HG03139 (cell line): ENCODE results near the gene DYSF.

Source experiments
- ATAC-seq: cut with Tn5 transposase; IDR thresholded peaks from one replicate; pipeline ENCODE4 v1.9.1; 2021; ENCODE audit not compliant: unreplicated experiment

The DYSF gene

DNA sequence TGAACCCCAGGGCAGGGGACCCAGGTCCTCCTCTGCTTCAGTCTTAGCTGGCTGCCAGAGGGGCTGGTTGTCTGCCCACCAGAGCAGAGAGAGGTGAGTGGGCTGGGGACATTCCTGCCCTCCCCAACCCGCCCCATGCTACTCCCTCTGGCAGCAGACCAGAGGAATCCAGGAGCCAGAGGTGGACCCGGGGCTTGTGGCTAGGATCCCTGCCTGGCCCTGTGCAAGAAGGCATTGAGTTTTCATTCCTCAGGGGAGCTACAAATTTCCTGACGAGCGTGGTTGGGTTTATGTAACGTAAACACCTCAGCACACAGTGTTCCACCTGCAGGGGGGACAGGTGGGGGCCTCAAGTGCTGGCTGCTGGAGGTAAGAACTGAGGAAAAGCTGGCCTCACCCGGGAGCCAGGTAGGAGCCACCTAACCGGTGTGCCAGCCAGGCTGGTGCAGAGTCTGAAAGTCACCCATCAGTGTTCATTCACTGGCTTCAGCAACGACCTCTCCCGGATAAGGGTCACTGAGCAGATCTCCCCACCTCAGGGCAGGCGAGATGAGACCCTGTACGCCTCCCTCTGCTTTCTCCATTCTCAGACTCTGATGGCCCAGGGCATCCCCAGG, 246.8 kb downstream of the DYSF start:
- ATAC-seq: no peak

DNA sequence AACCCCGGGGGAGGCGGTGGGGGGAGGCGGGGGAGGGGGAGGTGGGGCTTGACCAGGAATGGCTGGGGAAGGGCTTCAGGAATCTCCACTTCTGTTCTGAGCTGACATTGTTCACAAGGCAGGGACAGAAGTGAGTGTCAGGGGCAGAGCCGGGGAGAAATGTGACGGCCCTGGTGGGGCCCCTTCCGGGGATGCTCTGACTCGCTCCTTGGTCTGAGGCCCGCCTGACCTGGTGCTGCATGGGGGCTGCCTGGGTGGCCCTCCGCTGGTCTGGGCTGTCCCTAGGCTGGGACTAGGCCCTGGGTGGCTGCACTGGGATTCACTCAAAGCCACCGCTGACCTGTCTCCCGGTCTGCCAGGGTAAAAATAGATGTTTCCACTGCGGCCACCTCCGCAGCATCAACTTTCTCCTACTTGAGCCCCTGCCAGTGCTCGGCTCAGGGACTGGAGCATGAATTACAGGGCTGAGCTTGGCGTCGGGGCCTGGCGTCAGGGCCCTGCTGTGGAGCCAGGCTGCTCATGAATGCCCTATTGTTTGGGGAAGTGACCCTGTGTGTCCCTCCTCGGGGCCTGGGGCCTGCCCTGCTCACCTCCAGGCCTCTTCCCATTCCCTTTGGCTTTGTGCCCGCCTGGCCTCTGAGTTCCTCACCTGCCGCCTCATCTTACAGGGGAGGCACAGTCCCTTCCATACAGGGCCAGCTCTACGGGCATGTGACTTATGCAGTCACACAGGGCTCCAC, 247.5 kb downstream of the DYSF start:
- ATAC-seq: no peak

- ATAC-seq: no peak
Observed at GRCh38 chr2:71702071-71702970, 249.0 kb downstream of the DYSF start.

DNA sequence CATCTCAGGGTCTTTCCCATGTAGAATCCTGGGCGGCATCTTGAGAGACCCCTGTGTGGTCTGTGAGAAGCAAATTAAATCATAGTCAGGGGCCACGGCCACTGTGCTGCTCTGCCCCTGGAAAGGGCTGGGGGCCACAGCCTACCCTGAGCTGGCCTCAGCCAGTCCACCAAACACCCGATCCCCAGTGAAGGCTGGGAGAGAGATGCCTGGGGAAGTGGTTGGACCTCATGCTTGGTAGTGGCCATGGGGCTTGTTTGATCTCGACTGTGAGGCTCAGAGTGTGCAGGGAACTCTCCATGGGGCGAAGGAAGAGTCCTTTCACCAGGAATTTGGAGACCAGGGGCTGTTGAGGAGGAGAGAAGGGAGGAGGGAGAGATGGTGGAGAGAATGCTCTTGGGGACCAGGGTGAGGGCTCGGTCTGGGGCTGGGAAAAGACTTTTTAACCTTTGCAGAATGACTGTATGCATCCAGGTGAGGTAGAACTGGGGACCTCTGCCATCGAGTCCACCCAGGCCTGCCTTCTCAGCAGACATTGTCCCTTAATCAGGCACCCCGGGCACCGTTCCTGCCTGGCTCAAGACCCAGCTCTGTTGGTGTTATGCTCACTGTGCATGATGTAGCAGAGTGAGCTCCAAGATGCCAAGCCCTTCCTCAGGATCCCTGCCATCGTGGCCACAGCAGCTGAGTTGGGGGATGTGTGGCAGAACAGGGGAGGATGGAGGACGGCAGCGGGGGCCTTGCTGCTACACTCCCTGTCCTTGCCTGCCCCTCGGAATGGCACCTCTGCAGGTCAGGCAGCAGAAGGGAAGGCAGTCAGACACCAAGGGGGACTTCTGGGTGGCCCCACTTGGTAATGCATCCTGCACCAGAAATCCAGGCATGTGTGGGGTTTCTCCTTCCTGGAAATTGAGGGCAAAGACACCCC, 249.9 kb downstream of the DYSF start:
- ATAC-seq: no peak

DNA sequence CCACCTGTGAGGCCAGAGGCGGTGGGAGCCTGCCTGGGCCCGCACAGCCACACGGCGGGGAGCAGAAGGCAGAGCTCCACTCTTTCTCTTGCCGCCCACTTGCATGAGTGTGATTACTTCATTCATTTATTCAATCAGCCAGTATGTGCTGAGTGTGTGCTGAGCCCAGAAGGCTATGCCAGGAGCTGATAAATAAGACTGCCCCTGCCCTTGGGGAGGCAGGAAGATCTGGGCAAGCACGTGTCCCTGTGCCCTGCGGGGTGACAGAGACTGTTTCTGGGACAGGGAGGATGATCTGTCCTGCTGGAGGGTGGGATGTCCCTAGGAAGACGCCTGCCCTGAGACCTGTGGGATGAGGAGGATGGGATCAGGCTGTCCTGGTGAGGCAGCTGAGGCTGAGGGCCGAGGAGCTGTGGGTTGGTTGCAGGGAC, 250.8 kb downstream of the DYSF start:
- ATAC-seq: no peak

GRCh38 chr2:71704688-71705087, 251.3 kb downstream of the DYSF start:
- no peak for ATAC-seq

DNA sequence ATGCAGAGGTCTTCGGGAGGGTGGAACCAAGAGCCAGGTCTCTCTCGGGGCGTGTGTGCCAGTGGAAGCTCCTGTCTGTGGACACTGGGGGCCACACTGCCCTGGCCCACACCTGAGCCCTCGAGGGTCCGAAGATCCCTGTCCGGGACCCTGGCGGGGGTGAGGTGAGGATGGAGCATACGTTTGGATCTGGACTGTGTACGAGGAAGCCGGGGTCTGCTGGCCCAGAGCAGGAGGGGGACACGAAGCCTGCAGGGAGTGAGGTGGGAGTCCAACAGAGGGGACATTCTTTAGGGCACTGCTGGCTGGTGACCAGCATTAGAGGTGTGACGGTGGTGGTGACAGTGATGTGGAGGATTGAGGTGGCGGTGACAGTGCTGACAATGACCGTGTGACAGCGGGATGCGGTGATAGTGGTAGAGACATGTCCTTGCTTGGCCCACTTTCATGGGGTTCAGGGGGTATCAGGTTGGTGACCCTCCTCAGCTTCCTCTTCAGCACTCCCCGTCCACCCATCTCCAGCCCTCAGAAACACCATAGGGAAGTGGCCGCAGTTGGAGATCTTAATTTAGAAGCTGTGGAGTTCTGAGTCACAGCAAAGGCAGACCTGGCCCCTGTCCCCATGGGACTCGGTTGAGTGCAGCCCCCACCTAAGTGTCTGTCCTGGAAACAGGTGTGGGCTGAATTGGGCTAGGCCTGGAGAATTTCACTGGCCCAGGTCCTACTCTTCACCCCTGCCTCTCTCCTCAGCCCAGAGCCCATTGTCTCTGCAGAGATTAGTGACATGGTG, 252.0 kb downstream of the DYSF start:
- no peak for ATAC-seq

DNA sequence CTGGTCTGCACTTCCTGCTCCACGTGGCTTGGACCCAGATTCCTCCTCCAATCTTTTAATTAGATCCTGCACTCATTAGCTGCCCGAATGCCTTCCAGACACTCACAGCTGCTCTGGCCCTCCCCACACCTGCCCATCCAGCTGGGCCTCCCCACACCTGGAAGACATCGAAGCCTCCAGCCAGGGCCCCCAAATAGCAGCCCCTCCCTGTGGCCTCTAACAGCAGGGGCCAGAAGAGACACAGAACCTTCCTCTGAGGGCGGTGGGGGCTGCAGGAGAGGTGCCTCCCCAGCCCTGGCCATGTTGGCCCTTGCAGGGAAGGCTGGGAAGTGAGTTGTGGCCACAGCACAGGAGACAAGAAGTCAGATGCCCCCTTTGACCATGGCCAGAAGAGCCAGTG, 252.8 kb downstream of the DYSF start:
- no peak for ATAC-seq

- ATAC-seq: no peak
Observed at GRCh38 chr2:71706836-71707235, 253.5 kb downstream of the DYSF start.

DNA sequence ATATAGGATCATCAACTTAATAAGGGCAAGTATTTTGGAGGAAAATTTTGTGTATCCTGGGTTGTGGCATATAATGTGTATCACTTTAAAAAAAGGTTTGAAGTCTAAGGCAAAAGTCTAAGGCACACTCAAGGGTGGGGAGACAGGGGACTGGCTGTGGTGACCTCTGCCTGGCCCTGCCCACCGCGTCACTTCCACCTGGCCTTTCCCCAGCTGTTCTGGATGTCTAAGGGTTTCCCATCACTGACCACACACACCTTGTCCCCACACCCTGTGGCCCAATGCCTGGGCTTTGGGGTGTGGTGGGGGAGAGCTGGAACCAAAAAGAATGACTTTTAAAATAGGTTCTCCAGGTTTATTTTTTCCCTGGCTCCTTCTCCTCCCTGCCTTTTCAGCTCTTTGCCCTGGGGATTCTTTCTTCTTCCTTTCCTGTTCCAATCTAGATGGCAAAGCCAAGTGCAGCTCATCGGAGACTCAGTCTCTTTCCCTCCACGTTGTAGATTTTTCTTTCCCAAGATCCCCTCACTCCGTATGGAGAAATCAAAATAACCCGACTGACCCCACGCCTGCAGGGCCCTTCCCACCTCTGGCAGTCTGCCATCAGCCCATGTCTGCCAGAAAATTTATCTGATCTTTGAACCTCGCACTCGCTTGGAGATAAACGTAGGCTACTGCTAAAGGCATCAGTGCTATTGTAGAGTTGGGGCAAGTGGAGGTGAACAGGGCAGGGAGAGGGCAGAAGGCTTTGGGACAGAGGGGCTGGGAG, 257.2 kb downstream of the DYSF start:
- ATAC-seq: no peak

DNA sequence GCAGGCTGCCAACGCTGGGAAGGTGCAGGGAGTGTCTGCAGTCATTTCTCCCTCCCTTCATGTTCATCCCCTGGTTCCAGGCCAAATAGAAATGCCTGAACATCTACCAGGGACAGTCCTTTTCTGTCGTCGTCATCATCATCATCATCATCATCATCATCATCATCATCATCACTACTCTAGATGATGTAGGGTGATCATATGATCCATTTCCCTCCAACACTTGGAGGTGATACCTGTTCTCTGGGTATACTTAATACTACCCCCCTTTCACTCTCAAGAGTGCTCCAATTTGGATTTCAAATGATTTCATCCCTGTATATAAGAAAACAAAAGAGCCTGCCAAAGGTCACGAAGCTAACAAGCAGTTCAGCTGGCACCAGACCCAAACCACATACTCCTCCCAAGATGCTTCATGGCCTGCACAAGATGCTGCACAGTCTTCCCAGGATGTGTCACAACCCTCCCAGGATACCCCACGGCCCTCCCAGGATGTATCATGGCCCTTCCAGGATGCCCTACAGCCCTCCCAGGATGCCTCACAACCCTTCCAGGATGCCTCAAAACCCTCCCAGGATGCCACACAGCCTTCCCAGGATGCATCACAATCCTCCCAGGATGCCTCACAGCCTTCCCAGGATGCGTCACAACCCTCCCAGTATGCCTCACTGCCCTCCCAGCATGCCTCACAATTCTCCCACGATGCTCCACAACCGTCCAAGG, 257.9 kb downstream of the DYSF start:
- ATAC-seq: no peak

GRCh38 chr2:71712158-71712818, 258.9 kb downstream of the DYSF start:
- ATAC-seq: no peak

- ATAC-seq: no peak
Observed at GRCh38 chr2:71713581-71714580, 260.5 kb downstream of the DYSF start.

DNA sequence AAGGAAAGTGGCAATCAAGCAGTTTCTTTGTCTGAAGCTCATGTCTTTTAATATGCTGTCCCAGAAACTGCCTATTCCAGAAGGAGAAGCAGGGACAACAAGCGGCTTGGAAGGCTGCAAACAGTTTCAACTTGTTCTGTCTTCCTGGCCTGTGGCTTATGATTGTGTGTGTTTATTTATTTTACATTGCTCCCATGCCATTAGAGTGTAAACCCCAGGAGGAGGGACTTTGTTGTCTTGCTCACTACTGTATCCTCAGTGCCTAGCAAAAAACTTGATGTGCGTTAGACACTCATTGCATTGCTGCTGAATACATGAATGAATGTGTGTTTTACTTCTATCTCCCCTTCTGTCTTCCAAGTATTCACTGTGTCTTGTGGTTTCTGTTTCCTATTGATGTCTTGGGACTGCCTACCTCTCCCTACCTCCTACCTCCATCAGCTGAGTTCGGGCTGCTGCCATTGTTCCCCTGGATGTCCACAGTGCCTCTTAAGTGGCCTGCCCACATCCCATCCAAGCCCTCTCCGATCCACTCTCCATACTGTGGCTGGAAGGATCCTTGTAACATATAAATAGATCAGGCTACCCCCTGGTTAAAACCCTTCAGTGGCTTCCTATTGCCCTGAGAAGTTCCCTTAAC, 261.4 kb downstream of the DYSF start:
- ATAC-seq: no peak

GRCh38 chr2:71715241-71715750, 261.9 kb downstream of the DYSF start:
- no peak for ATAC-seq
